Measurements from ENCODE around the gene TBC1D32.
"Not testable (repeated sequence)": the region's sequence is repeated elsewhere in the genome, so short reads cannot be mapped to it uniquely, and the experiment has no call there.

Gene TBC1D32

GRCh38 chr6:121172451-121172850 is 161.8 kb downstream of the TBC1D32 start:
- not testable (repeated sequence) for H3K23ac ChIP-seq (ENCODE audit: low read depth, low read length, poor library complexity); H3K4ac ChIP-seq (ENCODE audit: low read length); H4K8ac ChIP-seq (ENCODE audit: low read depth, low read length); H3K4me3 ChIP-seq (ENCODE audit: low read length in 2 of 2); H3K36me3 ChIP-seq (replicated peaks in 1 of 2; ENCODE audit: control insufficient read depth in 2 of 2, insufficient read depth in 2 of 2, low read length in 2 of 2); H3K18ac ChIP-seq (ENCODE audit: low read length); H2BK15ac ChIP-seq (ENCODE audit: low read length); H3K4me1 ChIP-seq (ENCODE audit: control insufficient read depth in 2 of 2, insufficient read depth in 1 of 2, low read depth in 1 of 2, low read length in 2 of 2); H3K27me3 ChIP-seq (ENCODE audit: control insufficient read depth in 3 of 3, insufficient read depth in 3 of 3, low read depth in 1 of 3, low read length in 3 of 3); H2BK120ac ChIP-seq (ENCODE audit: low read depth, low read length); H3K4me2 ChIP-seq (ENCODE audit: insufficient read depth, low read length, poor library complexity, severe bottlenecking); DNase-seq (ENCODE audit: low spot score); H3K27ac ChIP-seq (replicated peaks; ENCODE audit: low read length); H3K14ac ChIP-seq (ENCODE audit: low read length); H3K79me1 ChIP-seq (ENCODE audit: low read depth, low read length); H2AFZ ChIP-seq (ENCODE audit: low read length); H3K9me3 ChIP-seq (replicated peaks in 1 of 2; ENCODE audit: control insufficient read depth in 2 of 2, insufficient read depth in 1 of 2, low read depth in 1 of 2, low read length in 2 of 2); H2BK12ac ChIP-seq (ENCODE audit: low read length); H2BK5ac ChIP-seq (ENCODE audit: low read length); H2AK5ac ChIP-seq (ENCODE audit: low read depth, low read length); H3K9ac ChIP-seq (ENCODE audit: low read depth, low read length, poor library complexity); H4K91ac ChIP-seq (ENCODE audit: low read depth, low read length, poor library complexity)
- WGBS, 2 donors (ENCODE audit: extremely low coverage in 2 of 2, insufficient read length in 2 of 2, insufficient replicate concordance in 1 of 2): no CpG with 5 or more reads among the region's 1 CpG

DNA sequence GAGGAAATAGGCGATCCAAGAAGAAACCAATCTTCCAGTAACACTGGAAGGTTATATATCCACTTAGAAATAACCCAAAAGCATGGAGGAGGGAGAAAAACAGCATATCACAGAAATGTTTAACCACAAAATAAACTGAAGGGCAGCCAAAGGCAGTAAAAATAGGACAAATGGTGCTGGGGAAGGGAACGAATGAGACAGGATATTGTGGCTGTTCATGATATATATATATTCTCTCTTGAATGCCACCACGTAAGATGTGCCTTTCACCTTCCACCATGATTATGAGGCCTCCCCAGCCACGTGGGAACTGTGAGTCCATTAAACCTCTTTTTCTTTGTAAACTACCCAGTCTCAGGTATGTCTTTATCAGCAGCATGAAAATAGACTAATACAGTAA is 162.4 kb downstream of the TBC1D32 start:
- H3K4ac ChIP-seq (ENCODE audit: low read length): no peak overlapping the region
- no peak overlapping the region for H3K14ac ChIP-seq (ENCODE audit: low read length)
- no CpG with 5 or more reads among the region's 4 CpGs for WGBS, 2 donors (ENCODE audit: extremely low coverage in 2 of 2, insufficient read length in 2 of 2, insufficient replicate concordance in 1 of 2)
- no peak overlapping the region for H3K9ac ChIP-seq (ENCODE audit: low read depth, low read length, poor library complexity)
- H3K4me2 ChIP-seq (ENCODE audit: insufficient read depth, low read length, poor library complexity, severe bottlenecking): no peak overlapping the region
- H2BK5ac ChIP-seq (ENCODE audit: low read length): no peak overlapping the region
- no peak overlapping the region for H3K23ac ChIP-seq (ENCODE audit: low read depth, low read length, poor library complexity)
- H4K91ac ChIP-seq (ENCODE audit: low read depth, low read length, poor library complexity): no peak overlapping the region
- H3K9me3 ChIP-seq (replicated peaks in 1 of 2; ENCODE audit: control insufficient read depth in 2 of 2, insufficient read depth in 1 of 2, low read depth in 1 of 2, low read length in 2 of 2): no peaks in the 10 kb centered on the region
- H2AK5ac ChIP-seq (ENCODE audit: low read depth, low read length): no peak overlapping the region
- H2AFZ ChIP-seq (ENCODE audit: low read length): no peak overlapping the region
- no peak for DNase-seq (ENCODE audit: low spot score)
- no peak overlapping the region for H4K8ac ChIP-seq (ENCODE audit: low read depth, low read length)
- H3K4me3 ChIP-seq (ENCODE audit: low read length in 2 of 2): no peak overlapping the region
- no peak overlapping the region for H3K18ac ChIP-seq (ENCODE audit: low read length)
- H3K36me3 ChIP-seq (replicated peaks in 1 of 2; ENCODE audit: control insufficient read depth in 2 of 2, insufficient read depth in 2 of 2, low read length in 2 of 2): no peaks in the 10 kb centered on the region
- no peaks in the 10 kb centered on the region for H3K79me1 ChIP-seq (ENCODE audit: low read depth, low read length)
- no peak overlapping the region for H2BK12ac ChIP-seq (ENCODE audit: low read length)
- H2BK15ac ChIP-seq (ENCODE audit: low read length): no peak overlapping the region
- no peak overlapping the region for H3K27ac ChIP-seq (replicated peaks; ENCODE audit: low read length)
- no peak overlapping the region for H2BK120ac ChIP-seq (ENCODE audit: low read depth, low read length)
- no peaks in the 10 kb centered on the region for H3K4me1 ChIP-seq (ENCODE audit: control insufficient read depth in 2 of 2, insufficient read depth in 1 of 2, low read depth in 1 of 2, low read length in 2 of 2)
- no peaks in the 10 kb centered on the region for H3K27me3 ChIP-seq (ENCODE audit: control insufficient read depth in 3 of 3, insufficient read depth in 3 of 3, low read depth in 1 of 3, low read length in 3 of 3)

- Histone ChIP-seq H3K14ac (ENCODE audit: low read length) (no peak overlapping the region), H3K9me3 (replicated peaks in 1 of 2; ENCODE audit: control insufficient read depth in 2 of 2, insufficient read depth in 1 of 2, low read depth in 1 of 2, low read length in 2 of 2) (no peaks in the 10 kb centered on the region), H2AFZ (ENCODE audit: low read length) (no peak overlapping the region)
Measured at GRCh38 chr6:121161886-121162285, 172.4 kb downstream of the TBC1D32 start.

GRCh38 chr6:121160276-121160675 is 174.0 kb downstream of the TBC1D32 start:
- Histone ChIP-seq H4K91ac (ENCODE audit: low read depth, low read length, poor library complexity) (no peak overlapping the region), H2BK120ac (ENCODE audit: low read depth, low read length) (no peak overlapping the region), H3K27ac (replicated peaks; ENCODE audit: low read length) (no peak overlapping the region), H2BK5ac (ENCODE audit: low read length) (no peak overlapping the region), H3K9ac (ENCODE audit: low read depth, low read length, poor library complexity) (no peak overlapping the region), H2BK15ac (ENCODE audit: low read length) (no peak overlapping the region), H3K4me3 (ENCODE audit: low read length in 2 of 2) (no peak overlapping the region), H2AK5ac (ENCODE audit: low read depth, low read length) (no peak overlapping the region), H3K23ac (ENCODE audit: low read depth, low read length, poor library complexity) (no peak overlapping the region), H2AFZ (ENCODE audit: low read length) (no peak overlapping the region), H3K4ac (ENCODE audit: low read length) (no peak overlapping the region), H4K8ac (ENCODE audit: low read depth, low read length) (no peak overlapping the region), H3K36me3 (replicated peaks in 1 of 2; ENCODE audit: control insufficient read depth in 2 of 2, insufficient read depth in 2 of 2, low read length in 2 of 2) (no peaks in the 10 kb centered on the region), H3K18ac (ENCODE audit: low read length) (no peak overlapping the region), H3K4me2 (ENCODE audit: insufficient read depth, low read length, poor library complexity, severe bottlenecking) (no peak overlapping the region), H3K27me3 (ENCODE audit: control insufficient read depth in 3 of 3, insufficient read depth in 3 of 3, low read depth in 1 of 3, low read length in 3 of 3) (no peaks in the 10 kb centered on the region), H2BK12ac (ENCODE audit: low read length) (no peak overlapping the region), H3K14ac (ENCODE audit: low read length) (no peak overlapping the region), H3K9me3 (replicated peaks in 1 of 2; ENCODE audit: control insufficient read depth in 2 of 2, insufficient read depth in 1 of 2, low read depth in 1 of 2, low read length in 2 of 2) (no peaks in the 10 kb centered on the region), H3K79me1 (ENCODE audit: low read depth, low read length) (no peaks in the 10 kb centered on the region), H3K4me1 (ENCODE audit: control insufficient read depth in 2 of 2, insufficient read depth in 1 of 2, low read depth in 1 of 2, low read length in 2 of 2) (no peaks in the 10 kb centered on the region)
- no CpG with 5 or more reads among the region's 2 CpGs for WGBS, 2 donors (ENCODE audit: extremely low coverage in 2 of 2, insufficient read length in 2 of 2, insufficient replicate concordance in 1 of 2)
- no peak for DNase-seq (ENCODE audit: low spot score)

More at GRCh38 chr6:121161886-121162285, 172.4 kb downstream of the TBC1D32 start:
- Histone ChIP-seq H3K9ac (ENCODE audit: low read depth, low read length, poor library complexity) (no peak overlapping the region), H4K91ac (ENCODE audit: low read depth, low read length, poor library complexity) (no peak overlapping the region), H3K27me3 (ENCODE audit: control insufficient read depth in 3 of 3, insufficient read depth in 3 of 3, low read depth in 1 of 3, low read length in 3 of 3) (no peaks in the 10 kb centered on the region), H3K4me2 (ENCODE audit: insufficient read depth, low read length, poor library complexity, severe bottlenecking) (no peak overlapping the region), H3K79me1 (ENCODE audit: low read depth, low read length) (no peaks in the 10 kb centered on the region), H2BK5ac (ENCODE audit: low read length) (no peak overlapping the region), H4K8ac (ENCODE audit: low read depth, low read length) (no peak overlapping the region), H3K36me3 (replicated peaks in 1 of 2; ENCODE audit: control insufficient read depth in 2 of 2, insufficient read depth in 2 of 2, low read length in 2 of 2) (no peaks in the 10 kb centered on the region), H3K4me3 (ENCODE audit: low read length in 2 of 2) (no peak overlapping the region), H2BK15ac (ENCODE audit: low read length) (no peak overlapping the region), H2BK120ac (ENCODE audit: low read depth, low read length) (no peak overlapping the region), H3K4ac (ENCODE audit: low read length) (no peak overlapping the region), H3K27ac (replicated peaks; ENCODE audit: low read length) (no peak overlapping the region), H3K18ac (ENCODE audit: low read length) (no peak overlapping the region), H2BK12ac (ENCODE audit: low read length) (no peak overlapping the region), H3K23ac (ENCODE audit: low read depth, low read length, poor library complexity) (no peak overlapping the region), H2AK5ac (ENCODE audit: low read depth, low read length) (no peak overlapping the region), H3K4me1 (ENCODE audit: control insufficient read depth in 2 of 2, insufficient read depth in 1 of 2, low read depth in 1 of 2, low read length in 2 of 2) (no peaks in the 10 kb centered on the region)
- DNase-seq (ENCODE audit: low spot score): no peak

Data from neuronal stem cell (in vitro differentiated cells).